CD8-positive, alpha-beta memory T cell (primary cell): ENCODE measurements around the gene XRN2. TPM values are rescaled to one million over a fixed set of nuclear protein-coding genes. Genes with fewer than 3 reads are reported as not detected.

Experiments used
- CTCF ChIA-PET: fragments of 350-600 bp; sonication (Branson Sonifier 250); formaldehyde crosslinking; loops from one replicate; lab custom pipeline; 2021; ENCODE audit warnings: antibody characterized with exemption; lab: Charles Lee
- POLR2A ChIA-PET: fragments of 350-600 bp; sonication (Branson Sonifier 250); formaldehyde crosslinking; loops from one replicate; lab custom pipeline; 2021; ENCODE audit warnings: antibody characterized with exemption; lab: Charles Lee
- DNase-seq, 5 donors: peaks; one replicate each; pipeline versions ENCODE4 v3.0.0 to v3.0.0-alpha.2; 2020 to 2022; ENCODE audit warnings: mixed read lengths in 1 of 5
- H3K27ac ChIP-seq: one replicate; pipeline ENCODE4 v1.7.0; 2013; ENCODE audit warnings: low read depth, mild to moderate bottlenecking, low read length, moderate library complexity
- H3K27me3 ChIP-seq: 2 replicates; pipeline ENCODE4 v1.7.0; 2013; ENCODE audit warnings: low read length, mild to moderate bottlenecking; ENCODE audit not compliant: insufficient read depth, poor library complexity, severe bottlenecking
- H3K36me3 ChIP-seq: 2 replicates; pipeline ENCODE4 v1.7.0; 2013; ENCODE audit warnings: mild to moderate bottlenecking, low read length, moderate library complexity; ENCODE audit not compliant: insufficient read depth
- H3K4me1 ChIP-seq: 2 replicates; pipeline ENCODE4 v1.7.0; 2013; ENCODE audit warnings: mild to moderate bottlenecking, low read length, moderate library complexity; ENCODE audit not compliant: insufficient read depth
- H3K4me3 ChIP-seq: 2 replicates; pipeline ENCODE4 v1.7.0; 2013; ENCODE audit warnings: mild to moderate bottlenecking, low read length
- H3K9me3 ChIP-seq: 2 replicates; pipeline ENCODE4 v1.7.0; 2013; ENCODE audit warnings: mild to moderate bottlenecking, low read length
- H3K27ac Mint-ChIP-seq, 8 donors: one replicate each; pipeline ENCODE4 v1.8.0; 2020 to 2021; ENCODE audit warnings: mixed read lengths in 8 of 8, mild to moderate bottlenecking in 6 of 8, inconsistent platforms in 3 of 8, moderate library complexity in 3 of 8
- H3K27me3 Mint-ChIP-seq, 2 donors: one replicate each; pipeline ENCODE4 v1.8.0; 2020 to 2021; ENCODE audit warnings: mixed read lengths in 2 of 2, mild to moderate bottlenecking in 1 of 2, moderate library complexity in 1 of 2
- H3K36me3 Mint-ChIP-seq, 3 donors: one replicate each; pipeline ENCODE4 v1.8.0; 2020 to 2021; ENCODE audit warnings: mixed read lengths in 3 of 3, inconsistent platforms in 1 of 3, mild to moderate bottlenecking in 1 of 3
- H3K4me1 Mint-ChIP-seq, 3 donors: one replicate each; pipeline ENCODE4 v1.8.0; 2020 to 2021; ENCODE audit warnings: mixed read lengths in 3 of 3, inconsistent platforms in 1 of 3, mild to moderate bottlenecking in 1 of 3
- H3K4me3 Mint-ChIP-seq, 7 donors: one replicate each; pipeline ENCODE4 v1.8.0; 2020 to 2021; ENCODE audit warnings: mixed read lengths in 7 of 7, mild to moderate bottlenecking in 6 of 7, moderate library complexity in 4 of 7, inconsistent platforms in 2 of 7
- H3K9me3 Mint-ChIP-seq, 5 donors: one replicate each; pipeline ENCODE4 v1.8.0; 2020 to 2022; ENCODE audit warnings: mixed read lengths in 5 of 5, mild to moderate bottlenecking in 3 of 5, moderate library complexity in 2 of 5, inconsistent platforms in 1 of 5
- polyA plus RNA-seq: library from polyadenylated mRNA; unstranded; fragments of 300-500 nt; fragmentation: Illumina TruSeq; gene quantifications from one replicate; pipeline ENCODE4 v1.2.3, GENCODE V29; 2021
- total RNA-seq, 2 experiments: library from RNA; stranded (reverse); gene quantifications; one replicate each; pipeline ENCODE4 v1.2.3, GENCODE V29; 2021

The XRN2 gene
- total and polyA plus RNA-seq, 3 experiments from 2014 or later = 68.7 to 95.1 (median 93.6) TPM

GRCh38 chr20:21302664-21303060 is 469 bp upstream of the XRN2 start:
- Histone ChIP-seq H3K9me3 (no peaks in the 10 kb centered on the region), H3K27ac (peak overlapping the region; percentile 89), H3K36me3 (no peaks in the 10 kb centered on the region), H3K27me3 (no peaks in the 10 kb centered on the region), H3K4me3 (peak overlapping the region; percentile 65), H3K4me1 (peaks cover 21% of the 10 kb centered on the region)
- peaks cover 0 to 5% of the 10 kb centered on the region in 2 donors for H3K27me3 Mint-ChIP-seq
- peaks cover 23 to 45% (median 25%) of the 10 kb centered on the region in 3 donors for H3K4me1 Mint-ChIP-seq
- H3K36me3 Mint-ChIP-seq = peaks cover 2 to 32% (median 6%) of the 10 kb centered on the region in 3 donors
- POLR2A ChIA-PET = interaction anchor here (1.0 kb wide), 1 partner anchor 21 kb away, joined by 5 read pairs; no protein-coding TSS in a partner anchor
- CTCF ChIA-PET = interaction anchor here (1.1 to 1.4 kb wide), 3 partner anchors 17 to 67 kb away, joined by 3 read pairs; no protein-coding TSS in a partner anchor
- peak overlapping the region; percentile 95 to 99 (median 98) for H3K4me3 Mint-ChIP-seq
- peak overlapping the region; percentile 81 to 100 (median 97) for H3K27ac Mint-ChIP-seq
- DNase-seq = no peak
- no peaks in the 10 kb centered on the region for H3K9me3 Mint-ChIP-seq

- peaks cover 7 to 42% (median 17%) of the 10 kb centered on the region in 3 donors for H3K36me3 Mint-ChIP-seq
- no peaks in the 10 kb centered on the region for H3K9me3 ChIP-seq
- POLR2A ChIA-PET = no interaction called here
- no peak for DNase-seq
- peaks cover 0 to 8% (median 0%) of the 10 kb centered on the region in 5 donors for H3K9me3 Mint-ChIP-seq
- H3K27ac ChIP-seq = peak overlapping the region; percentile 89
- H3K27ac Mint-ChIP-seq = peak overlapping the region; percentile 94 to 100 (median 98)
- H3K4me1 ChIP-seq = peaks cover 28% of the 10 kb centered on the region
- no peaks in the 10 kb centered on the region for H3K27me3 ChIP-seq
- H3K4me1 Mint-ChIP-seq = peaks cover 34 to 57% (median 37%) of the 10 kb centered on the region in 3 donors
- peak overlapping the region; percentile 95 to 99 (median 98) for H3K4me3 Mint-ChIP-seq
- CTCF ChIA-PET = interaction anchor here (1.4 kb wide), 1 partner anchor 38 kb away, joined by 3 read pairs; no protein-coding TSS in a partner anchor
- peak overlapping the region; percentile 65 for H3K4me3 ChIP-seq
- no peaks in the 10 kb centered on the region for H3K27me3 Mint-ChIP-seq
- no peaks in the 10 kb centered on the region for H3K36me3 ChIP-seq
Measured at GRCh38 chr20:21303872-21304586, 898 bp downstream of the XRN2 start.

GRCh38 chr20:21308340-21308739 is 5.2 kb downstream of the XRN2 start:
- Mint-ChIP-seq H3K36me3 (peaks cover 10 to 54% (median 22%) of the 10 kb centered on the region in 3 donors), H3K9me3 (peaks cover 0 to 8% (median 0%) of the 10 kb centered on the region in 5 donors), H3K4me1 (peaks cover 61 to 89% (median 72%) of the 10 kb centered on the region in 3 donors), H3K27ac (peak overlapping the region in 5 of 8 donors; percentile 10 to 59 (median 37)), H3K4me3 (peak overlapping the region; percentile 10 to 63 (median 25)), H3K27me3 (no peaks in the 10 kb centered on the region)
- H3K9me3 ChIP-seq = no peaks in the 10 kb centered on the region
- CTCF ChIA-PET = no interaction called here
- no peak overlapping the region for H3K27ac ChIP-seq
- no peaks in the 10 kb centered on the region for H3K36me3 ChIP-seq
- POLR2A ChIA-PET = no interaction called here
- DNase-seq = no peak
- no peaks in the 10 kb centered on the region for H3K27me3 ChIP-seq
- no peak overlapping the region for H3K4me3 ChIP-seq
- peaks cover 46% of the 10 kb centered on the region for H3K4me1 ChIP-seq

- peaks cover 64 to 92% (median 74%) of the 10 kb centered on the region in 3 donors for H3K4me1 Mint-ChIP-seq
- CTCF ChIA-PET = interaction anchor here (1.3 kb wide), 1 partner anchor 15 kb away, joined by 3 read pairs; no protein-coding TSS in a partner anchor
- POLR2A ChIA-PET = no interaction called here
Measured at GRCh38 chr20:21309678-21310467, 6.7 kb downstream of the XRN2 start.

GRCh38 chr20:21312813-21313474 is 9.8 kb downstream of the XRN2 start:
- H3K9me3 Mint-ChIP-seq = peaks cover 0 to 8% (median 0%) of the 10 kb centered on the region in 5 donors
- H3K9me3 ChIP-seq = no peaks in the 10 kb centered on the region
- H3K4me1 ChIP-seq = peaks cover 55% of the 10 kb centered on the region
- no peaks in the 10 kb centered on the region for H3K36me3 ChIP-seq
- ChIA-PET CTCF (no interaction called here), POLR2A (interaction anchor here (0.6 kb wide), 1 partner anchor 12 kb away, joined by 6 read pairs; no protein-coding TSS in a partner anchor)
- no peak overlapping the region for H3K27ac Mint-ChIP-seq
- no peak overlapping the region for H3K27ac ChIP-seq
- H3K4me3 ChIP-seq = no peak overlapping the region
- no peaks in the 10 kb centered on the region for H3K27me3 ChIP-seq
- H3K36me3 Mint-ChIP-seq = peaks cover 10 to 31% (median 15%) of the 10 kb centered on the region in 3 donors
- peak overlapping the region in 1 of 7 donors; percentile 43 for H3K4me3 Mint-ChIP-seq
- H3K27me3 Mint-ChIP-seq = no peaks in the 10 kb centered on the region
- DNase-seq = no peak
- H3K4me1 Mint-ChIP-seq = peaks cover 85 to 100% (median 98%) of the 10 kb centered on the region in 3 donors

More at GRCh38 chr20:21309678-21310467, 6.7 kb downstream of the XRN2 start:
- Histone ChIP-seq H3K4me3 (no peak overlapping the region), H3K27me3 (no peaks in the 10 kb centered on the region), H3K36me3 (no peaks in the 10 kb centered on the region), H3K9me3 (no peaks in the 10 kb centered on the region), H3K4me1 (peaks cover 52% of the 10 kb centered on the region), H3K27ac (no peak overlapping the region)
- peaks cover 10 to 48% (median 19%) of the 10 kb centered on the region in 3 donors for H3K36me3 Mint-ChIP-seq
- DNase-seq = no peak
- peak overlapping the region in 5 of 8 donors; percentile 9 to 77 (median 43) for H3K27ac Mint-ChIP-seq
- no peaks in the 10 kb centered on the region for H3K27me3 Mint-ChIP-seq
- H3K9me3 Mint-ChIP-seq = peaks cover 0 to 8% (median 0%) of the 10 kb centered on the region in 5 donors
- peak overlapping the region in 6 of 7 donors; percentile 5 to 40 (median 12) for H3K4me3 Mint-ChIP-seq

GRCh38 chr20:21315138-21315537 is 12.0 kb downstream of the XRN2 start:
- no peaks in the 10 kb centered on the region for H3K9me3 ChIP-seq
- peaks cover 80 to 95% (median 92%) of the 10 kb centered on the region in 3 donors for H3K4me1 Mint-ChIP-seq
- DNase-seq = no peak
- POLR2A ChIA-PET = no interaction called here
- CTCF ChIA-PET = no interaction called here
- H3K9me3 Mint-ChIP-seq = peaks cover 0 to 8% (median 4%) of the 10 kb centered on the region in 5 donors
- H3K27ac ChIP-seq = no peak overlapping the region
- no peak overlapping the region for H3K27ac Mint-ChIP-seq
- peak overlapping the region in 5 of 7 donors; percentile 10 to 65 (median 16) for H3K4me3 Mint-ChIP-seq
- no peaks in the 10 kb centered on the region for H3K27me3 Mint-ChIP-seq
- H3K36me3 Mint-ChIP-seq = peaks cover 0 to 16% (median 9%) of the 10 kb centered on the region in 3 donors
- H3K27me3 ChIP-seq = no peaks in the 10 kb centered on the region
- no peaks in the 10 kb centered on the region for H3K36me3 ChIP-seq
- H3K4me1 ChIP-seq = peaks cover 38% of the 10 kb centered on the region
- H3K4me3 ChIP-seq = no peak overlapping the region

GRCh38 chr20:21322083-21322710 is 19.1 kb downstream of the XRN2 start:
- peaks cover 14 to 18% (median 14%) of the 10 kb centered on the region in 3 donors for H3K36me3 Mint-ChIP-seq
- no peaks in the 10 kb centered on the region for H3K27me3 Mint-ChIP-seq
- Histone ChIP-seq H3K4me3 (no peak overlapping the region), H3K4me1 (peaks cover 44% of the 10 kb centered on the region), H3K27me3 (no peaks in the 10 kb centered on the region), H3K27ac (no peak overlapping the region), H3K36me3 (peaks cover 6% of the 10 kb centered on the region), H3K9me3 (no peaks in the 10 kb centered on the region)
- no peak overlapping the region for H3K27ac Mint-ChIP-seq
- peaks cover 74 to 90% (median 80%) of the 10 kb centered on the region in 3 donors for H3K4me1 Mint-ChIP-seq
- no peak for DNase-seq
- H3K9me3 Mint-ChIP-seq = peaks cover 0 to 15% (median 9%) of the 10 kb centered on the region in 5 donors
- H3K4me3 Mint-ChIP-seq = no peak overlapping the region
- POLR2A ChIA-PET = no interaction called here
- CTCF ChIA-PET = no interaction called here
